A673 (cell line): Measurements from ENCODE around the gene CDRT4.

Experiments
- CTCF ChIP-seq: fragments of 300-800, 200-600 bp; sonication (generic); conservative IDR thresholded peaks from 2 replicates; pipeline ENCODE4 v1.5.1; 2017; ENCODE audit warnings: low read depth, mild to moderate bottlenecking, antibody characterized with exemption, low read length, moderate library complexity, mixed read lengths
- EZH2 ChIP-seq: fragments of 200-600 bp; sonication (generic); IDR thresholded peaks from 2 replicates; pipeline ENCODE4 v1.6.1; 2017; ENCODE audit warnings: borderline replicate concordance, low read depth, mild to moderate bottlenecking, mixed read lengths, antibody characterized with exemption, low read length; ENCODE audit not compliant: poor library complexity, severe bottlenecking

GRCh38 chr17:15438491-15439105, 28.8 kb downstream of the CDRT4 start:
- no peak for TF ChIP-seq CTCF
- no peak for TF ChIP-seq EZH2
